Activated naive CD8-positive, alpha-beta T cell treated with anti-CD3 and anti-CD28 coated beads, Interleukin-2, amount 10 ng/mL, durations not matched to agents 7 days and 5 days (primary cell): ENCODE data around the gene EPB41L1. TPM values are rescaled to one million over a fixed set of nuclear protein-coding genes. Genes with fewer than 3 reads are reported as not detected.

Experiments
- ATAC-seq: fragments of 150-1000 bp; cut with Tn5 transposase; one replicate; pipeline ENCODE4 v1.10.0; 2021; ENCODE audit warnings: low read depth, moderate library complexity
- POLR2A ChIA-PET: fragments of 350-600 bp; sonication (Branson Sonifier 250); formaldehyde crosslinking; loops from one replicate; lab custom pipeline; 2021; ENCODE audit warnings: antibody characterized with exemption; lab: Charles Lee
- DNase-seq: peaks from one replicate; pipeline ENCODE4 v3.0.0; 2021
- H3K27ac Mint-ChIP-seq: one replicate; pipeline ENCODE4 v1.8.0; 2022; ENCODE audit warnings: mild to moderate bottlenecking, mixed read lengths
- H3K27me3 Mint-ChIP-seq: one replicate; pipeline ENCODE4 v1.8.0; 2022; ENCODE audit warnings: mild to moderate bottlenecking, moderate library complexity, mixed read lengths
- H3K36me3 Mint-ChIP-seq: one replicate; pipeline ENCODE4 v1.8.0; 2021; ENCODE audit warnings: mild to moderate bottlenecking, mixed read lengths
- H3K4me1 Mint-ChIP-seq: one replicate; pipeline ENCODE4 v1.8.0; 2021; ENCODE audit warnings: mixed read lengths
- H3K4me3 Mint-ChIP-seq: one replicate; pipeline ENCODE4 v1.8.0; 2022; ENCODE audit warnings: mild to moderate bottlenecking, moderate library complexity, mixed read lengths
- H3K9me3 Mint-ChIP-seq: one replicate; pipeline ENCODE4 v1.8.0; 2021; ENCODE audit warnings: mixed read lengths
- total RNA-seq, 2 experiments: library from RNA; stranded (reverse); gene quantifications; one replicate each; pipeline ENCODE4 v1.2.3, GENCODE V29; 2021

The EPB41L1 gene
- under 1 TPM in 1 of 2 experiments, not detected in 1; 0.62 TPM for total RNA-seq

GRCh38 chr20:36154700-36155628 is at the start of gene EPB41L1:
EPB41L1 (plus strand) TSS chr20:36154740; CDS start chr20:36173778, 19,038 bp downstream.
- H3K27me3 Mint-ChIP-seq: peaks cover 35% of the 10 kb centered on the region
- no peak within 1 kb of the TSS for H3K4me3 Mint-ChIP-seq
- POLR2A ChIA-PET: no interaction called here
- no peaks in the 10 kb centered on the region for H3K4me1 Mint-ChIP-seq
- no peak within 1 kb of the TSS for H3K27ac Mint-ChIP-seq
- H3K36me3 Mint-ChIP-seq: no peaks in the 10 kb centered on the region
- no peak for ATAC-seq
- DNase-seq: no peak
- no peaks in the 10 kb centered on the region for H3K9me3 Mint-ChIP-seq

DNA sequence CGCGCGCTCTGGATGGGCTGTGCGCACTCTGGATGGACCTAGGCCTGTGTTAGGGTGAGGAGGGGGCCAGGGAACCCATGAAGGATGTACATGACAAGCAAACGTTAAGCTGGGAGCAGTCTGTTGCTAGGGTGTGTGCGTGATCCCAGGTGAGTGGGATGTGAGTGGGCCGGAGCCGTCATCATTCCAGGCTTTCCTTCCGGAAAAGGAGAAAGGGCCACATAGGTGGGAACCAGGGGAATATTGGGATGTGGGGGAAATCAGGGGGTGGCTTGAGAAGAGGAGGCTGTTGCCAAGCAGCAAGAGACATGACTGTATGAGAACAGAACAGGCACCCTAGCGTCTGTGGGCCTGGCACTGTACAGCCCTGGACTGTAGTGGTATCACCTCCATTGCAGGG is 49.7 kb upstream of the EPB41L1 start:
- H3K4me3 Mint-ChIP-seq: no peak overlapping the region
- no peak overlapping the region for H3K27ac Mint-ChIP-seq
- ATAC-seq (no peak), DNase-seq (no peak)
- H3K36me3 Mint-ChIP-seq: no peaks in the 10 kb centered on the region
- H3K4me1 Mint-ChIP-seq: peaks cover 2% of the 10 kb centered on the region
- POLR2A ChIA-PET: no interaction called here
- no peaks in the 10 kb centered on the region for H3K9me3 Mint-ChIP-seq
- peaks cover 3% of the 10 kb centered on the region for H3K27me3 Mint-ChIP-seq

- no peak for ATAC-seq
- H3K4me1 Mint-ChIP-seq: peaks cover 2% of the 10 kb centered on the region
- H3K27me3 Mint-ChIP-seq: peaks cover 3% of the 10 kb centered on the region
- H3K9me3 Mint-ChIP-seq: no peaks in the 10 kb centered on the region
- H3K4me3 Mint-ChIP-seq: no peak overlapping the region
- no peak overlapping the region for H3K27ac Mint-ChIP-seq
- DNase-seq: no peak
- H3K36me3 Mint-ChIP-seq: no peaks in the 10 kb centered on the region
- POLR2A ChIA-PET: no interaction called here
Measured at GRCh38 chr20:36105711-36106226, 48.8 kb upstream of the EPB41L1 start.

GRCh38 chr20:36106606-36107005 is 47.9 kb upstream of the EPB41L1 start:
- ATAC-seq: no peak
- no peak overlapping the region for H3K27ac Mint-ChIP-seq
- POLR2A ChIA-PET: no interaction called here
- DNase-seq: no peak
- peaks cover 3% of the 10 kb centered on the region for H3K27me3 Mint-ChIP-seq
- H3K4me3 Mint-ChIP-seq: no peak overlapping the region
- peaks cover 2% of the 10 kb centered on the region for H3K4me1 Mint-ChIP-seq
- no peaks in the 10 kb centered on the region for H3K36me3 Mint-ChIP-seq
- no peaks in the 10 kb centered on the region for H3K9me3 Mint-ChIP-seq

DNA sequence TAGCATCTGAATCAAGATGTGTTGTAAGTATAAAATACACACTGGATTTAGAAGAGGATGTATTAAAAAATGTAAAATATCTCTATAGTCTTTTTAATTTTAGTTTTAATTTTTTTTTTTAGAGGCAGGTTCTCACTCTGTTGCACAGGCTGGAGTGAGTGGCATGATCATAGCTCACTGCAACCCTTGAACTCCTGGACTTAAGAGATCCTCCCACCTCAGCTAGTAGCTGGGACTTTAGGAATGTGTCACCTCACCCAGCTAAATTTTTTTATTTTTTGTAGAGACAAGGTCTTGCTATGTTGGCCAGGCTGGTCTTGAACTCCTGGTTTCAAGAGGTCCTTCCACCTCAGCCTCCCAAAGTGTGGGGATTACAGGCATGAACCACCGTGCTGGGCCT is 46.7 kb upstream of the EPB41L1 start:
- Mint-ChIP-seq H3K27ac (no peak overlapping the region), H3K27me3 (peaks cover 4% of the 10 kb centered on the region), H3K4me1 (peaks cover 2% of the 10 kb centered on the region), H3K9me3 (no peaks in the 10 kb centered on the region), H3K4me3 (no peak overlapping the region), H3K36me3 (no peaks in the 10 kb centered on the region)
- DNase-seq: no peak
- POLR2A ChIA-PET: no interaction called here
- ATAC-seq: no peak

GRCh38 chr20:36109251-36109947 is 45.1 kb upstream of the EPB41L1 start:
- peaks cover 2% of the 10 kb centered on the region for H3K4me1 Mint-ChIP-seq
- DNase-seq (no peak), ATAC-seq (no peak)
- peaks cover 11% of the 10 kb centered on the region for H3K27me3 Mint-ChIP-seq
- H3K36me3 Mint-ChIP-seq: no peaks in the 10 kb centered on the region
- H3K4me3 Mint-ChIP-seq: no peak overlapping the region
- no peak overlapping the region for H3K27ac Mint-ChIP-seq
- POLR2A ChIA-PET: interaction anchor here (0.7 kb wide), 1 partner anchor 118 kb away, joined by 4 read pairs; no protein-coding TSS in a partner anchor
- no peaks in the 10 kb centered on the region for H3K9me3 Mint-ChIP-seq

DNA sequence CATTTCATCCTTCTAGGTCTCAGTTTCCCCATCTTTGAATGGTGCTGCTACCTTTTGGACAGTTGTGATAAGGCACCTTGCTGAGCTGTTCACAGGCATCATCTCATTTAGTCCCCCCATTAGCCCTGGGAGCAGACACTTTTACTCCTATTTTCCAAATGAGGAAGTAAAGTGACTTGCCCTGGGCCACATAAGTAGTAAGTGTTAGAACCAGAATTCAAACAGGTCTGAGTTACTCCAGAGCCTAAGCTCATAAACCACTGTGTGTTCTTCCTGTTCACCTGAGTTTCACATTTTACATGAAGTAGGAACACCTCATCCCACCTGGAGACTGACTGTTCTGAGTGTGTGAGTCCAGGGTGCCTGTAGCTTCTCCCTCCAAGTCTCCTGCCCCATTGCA is 43.5 kb upstream of the EPB41L1 start:
- DNase-seq (no peak), ATAC-seq (no peak)
- Mint-ChIP-seq H3K27ac (no peak overlapping the region), H3K9me3 (no peaks in the 10 kb centered on the region), H3K27me3 (peaks cover 15% of the 10 kb centered on the region), H3K4me3 (no peak overlapping the region), H3K36me3 (no peaks in the 10 kb centered on the region), H3K4me1 (peaks cover 2% of the 10 kb centered on the region)
- POLR2A ChIA-PET: no interaction called here

DNA sequence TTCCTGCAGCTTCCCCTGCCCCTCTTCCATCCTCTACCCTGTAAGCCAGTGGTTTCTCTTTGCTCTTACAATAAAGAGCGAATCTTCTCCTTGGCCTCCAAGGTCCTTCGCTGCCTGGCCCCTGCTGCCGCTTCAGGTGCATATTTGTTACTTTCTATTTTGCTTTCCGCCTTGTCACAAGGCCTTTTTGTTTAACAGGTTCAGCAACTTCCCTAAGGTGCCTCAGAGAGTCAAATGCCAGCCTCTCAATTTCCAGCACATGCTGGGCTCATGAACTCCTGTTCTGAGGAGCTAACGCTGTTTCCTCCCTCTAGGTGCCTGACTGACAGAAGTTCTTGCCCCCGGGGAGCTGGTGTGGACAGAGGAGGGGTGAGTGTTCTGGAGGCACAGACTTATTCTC is 42.4 kb upstream of the EPB41L1 start:
- DNase-seq: no peak
- H3K27me3 Mint-ChIP-seq: peaks cover 17% of the 10 kb centered on the region
- peaks cover 2% of the 10 kb centered on the region for H3K4me1 Mint-ChIP-seq
- POLR2A ChIA-PET: no interaction called here
- H3K36me3 Mint-ChIP-seq: no peaks in the 10 kb centered on the region
- H3K4me3 Mint-ChIP-seq: no peak overlapping the region
- H3K27ac Mint-ChIP-seq: no peak overlapping the region
- no peak for ATAC-seq
- no peaks in the 10 kb centered on the region for H3K9me3 Mint-ChIP-seq

GRCh38 chr20:36113036-36113435 is 41.5 kb upstream of the EPB41L1 start:
- POLR2A ChIA-PET: no interaction called here
- H3K36me3 Mint-ChIP-seq: no peaks in the 10 kb centered on the region
- ATAC-seq: no peak
- H3K4me1 Mint-ChIP-seq: peaks cover 2% of the 10 kb centered on the region
- H3K27ac Mint-ChIP-seq: no peak overlapping the region
- peaks cover 18% of the 10 kb centered on the region for H3K27me3 Mint-ChIP-seq
- H3K9me3 Mint-ChIP-seq: no peaks in the 10 kb centered on the region
- H3K4me3 Mint-ChIP-seq: no peak overlapping the region
- no peak for DNase-seq

DNA sequence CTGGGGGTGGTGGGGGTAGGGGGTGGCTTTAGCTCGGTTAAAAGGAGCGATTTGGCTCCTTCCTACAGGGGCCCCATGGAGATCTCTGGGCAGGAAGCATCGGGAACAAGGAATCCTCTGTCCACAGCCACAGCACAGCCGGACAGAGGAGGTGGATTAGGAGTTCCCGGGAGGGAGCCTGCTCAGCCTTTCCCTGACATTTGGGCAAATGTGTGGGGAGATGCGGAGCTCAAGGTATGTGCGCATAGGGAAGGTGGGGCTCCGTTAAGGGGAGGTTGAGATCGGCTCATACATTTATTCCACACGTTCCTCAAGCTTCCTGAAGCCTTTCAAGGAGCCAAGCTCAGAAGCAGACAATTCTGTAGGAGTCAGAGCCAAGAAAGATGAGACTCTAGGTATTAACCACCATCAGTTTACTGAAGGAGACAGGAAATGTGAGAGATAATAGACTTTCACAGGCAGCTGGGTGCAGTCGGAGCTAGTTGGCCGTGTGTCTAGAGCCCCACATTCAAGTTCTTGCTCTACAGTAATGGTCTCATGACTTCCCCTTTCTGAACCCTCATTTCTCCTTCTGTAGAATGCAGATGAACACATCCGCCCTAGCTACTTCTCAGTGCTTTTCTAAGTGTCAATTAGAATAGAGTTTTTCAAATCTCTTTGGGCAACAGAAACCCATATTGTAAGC is 40.8 kb upstream of the EPB41L1 start:
- POLR2A ChIA-PET: no interaction called here
- Mint-ChIP-seq H3K36me3 (no peaks in the 10 kb centered on the region), H3K27ac (no peak overlapping the region), H3K4me3 (no peak overlapping the region), H3K27me3 (peaks cover 21% of the 10 kb centered on the region), H3K4me1 (peaks cover 2% of the 10 kb centered on the region), H3K9me3 (no peaks in the 10 kb centered on the region)
- DNase-seq (no peak), ATAC-seq (no peak)

DNA sequence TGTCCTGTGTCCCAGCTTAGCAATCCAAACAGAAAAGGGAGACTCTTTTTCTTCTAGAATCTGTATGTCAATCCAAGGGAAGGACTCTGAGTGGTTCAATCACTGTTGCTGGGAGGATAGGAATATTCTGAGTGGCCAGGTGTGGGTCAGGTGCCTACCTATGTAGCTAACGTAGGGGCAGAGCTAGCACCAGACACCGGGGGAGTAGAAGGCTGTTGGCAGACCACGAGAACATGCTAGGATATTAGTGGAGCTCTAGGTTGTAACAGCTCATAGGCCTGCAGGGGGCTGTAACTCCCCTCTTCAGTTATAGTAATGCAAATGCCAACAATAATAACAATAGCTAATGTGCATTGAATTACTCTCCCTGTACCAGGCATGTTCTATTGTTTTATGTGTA is 39.8 kb upstream of the EPB41L1 start:
- ATAC-seq (no peak), DNase-seq (no peak)
- no peak overlapping the region for H3K4me3 Mint-ChIP-seq
- H3K4me1 Mint-ChIP-seq: no peaks in the 10 kb centered on the region
- POLR2A ChIA-PET: no interaction called here
- no peaks in the 10 kb centered on the region for H3K36me3 Mint-ChIP-seq
- no peak overlapping the region for H3K27ac Mint-ChIP-seq
- no peaks in the 10 kb centered on the region for H3K9me3 Mint-ChIP-seq
- H3K27me3 Mint-ChIP-seq: peaks cover 24% of the 10 kb centered on the region

DNA sequence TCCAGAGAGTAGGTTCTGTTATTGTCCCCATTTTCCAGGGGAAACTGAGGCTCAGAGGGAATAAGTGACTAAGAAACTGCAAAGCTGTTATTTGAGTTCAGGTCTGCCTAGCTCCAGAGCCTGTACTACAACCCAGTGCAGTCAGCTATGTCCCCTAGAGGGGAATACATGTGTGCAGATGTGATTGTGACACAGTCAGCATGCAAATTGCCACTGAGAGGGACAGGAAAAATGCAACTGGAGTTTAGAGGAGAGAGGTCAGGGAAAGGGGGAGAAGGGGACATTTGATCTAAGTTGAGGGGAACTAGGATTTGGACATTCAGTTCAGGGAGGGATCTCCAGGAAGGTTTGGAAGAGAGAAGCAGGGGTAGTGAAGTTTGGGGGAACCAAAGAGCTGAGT is 38.6 kb upstream of the EPB41L1 start:
- Mint-ChIP-seq H3K4me3 (no peak overlapping the region), H3K9me3 (no peaks in the 10 kb centered on the region), H3K4me1 (no peaks in the 10 kb centered on the region), H3K27me3 (peaks cover 25% of the 10 kb centered on the region), H3K36me3 (no peaks in the 10 kb centered on the region), H3K27ac (no peak overlapping the region)
- POLR2A ChIA-PET: no interaction called here
- DNase-seq (no peak), ATAC-seq (no peak)

DNA sequence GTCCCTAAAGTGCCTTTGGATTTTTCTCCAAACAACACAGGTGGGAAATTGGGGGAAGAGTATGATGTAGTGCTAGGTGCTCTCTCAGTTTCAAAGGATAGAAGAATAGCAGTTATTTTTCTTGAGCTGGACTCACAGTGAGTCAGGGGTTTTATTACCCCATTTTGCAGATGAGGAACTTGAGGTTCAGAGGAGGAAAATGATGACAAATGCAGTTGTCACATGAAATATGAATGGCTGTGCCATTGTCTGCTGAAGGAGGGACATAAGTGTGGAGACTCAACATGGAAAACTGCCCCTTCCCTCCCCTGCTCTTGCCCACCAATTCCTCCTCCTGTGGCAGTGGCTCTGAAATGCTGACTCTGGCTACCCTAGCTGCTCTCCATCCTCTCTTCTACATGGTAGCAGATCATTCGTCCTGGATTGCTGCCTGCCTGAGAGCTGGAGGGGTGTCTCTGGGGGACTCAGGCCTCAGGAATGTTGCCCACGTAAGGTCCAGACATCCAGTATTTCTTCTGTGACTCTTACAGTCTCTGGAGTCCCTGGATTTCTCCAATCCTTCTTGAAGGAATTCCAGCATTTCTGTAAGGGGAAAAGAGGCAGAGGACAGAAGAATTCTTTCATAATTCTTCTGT is 37.6 kb upstream of the EPB41L1 start:
- Mint-ChIP-seq H3K4me3 (no peak overlapping the region), H3K27ac (no peak overlapping the region), H3K9me3 (no peaks in the 10 kb centered on the region), H3K4me1 (no peaks in the 10 kb centered on the region), H3K27me3 (peaks cover 25% of the 10 kb centered on the region), H3K36me3 (no peaks in the 10 kb centered on the region)
- ATAC-seq (no peak), DNase-seq (no peak)
- POLR2A ChIA-PET: no interaction called here
